Tibial artery (tissue), 4 donors: ENCODE measurements around the gene CDH2.

Experiments
- DNase-seq, 2 donors: peaks; one replicate each; pipeline ENCODE4 v3.0.0-alpha.2; 2019
- H3K27ac ChIP-seq, 2 donors: fragments of 200-600 bp; sonication (generic) in 1 of 2; 1 replicate in 1 of 2; 2 replicates in 1 of 2; pipeline ENCODE4 v1.5.1; 2018 to 2019; ENCODE audit warnings: mild to moderate bottlenecking in 1 of 2
- H3K27me3 ChIP-seq, 2 donors: fragments of 200-600 bp; sonication (generic) in 1 of 2; one replicate each; pipeline versions ENCODE4 v1.5.1 to v1.6.0; 2016 to 2019
- H3K36me3 ChIP-seq, 3 donors: fragments of 200-600 bp; sonication (generic) in 2 of 3; one replicate each; pipeline ENCODE4 v1.5.1; 2016 to 2019; ENCODE audit warnings: mild to moderate bottlenecking in 2 of 3
- H3K4me1 ChIP-seq, 4 donors: fragments of 200-600 bp; sonication (generic) in 2 of 4; 1 replicate in 3 of 4; 2 replicates in 1 of 4; pipeline ENCODE4 v1.5.1; 2016 to 2019
- H3K4me3 ChIP-seq, 2 donors: fragments of 200-600 bp; sonication (generic) in 1 of 2; 1 replicate in 1 of 2; 2 replicates in 1 of 2; pipeline ENCODE4 v1.5.1; 2018 to 2019; ENCODE audit warnings: mild to moderate bottlenecking in 2 of 2
- H3K9me3 ChIP-seq, 3 donors: fragments of 200-600 bp; sonication (generic) in 1 of 3; one replicate each; pipeline ENCODE4 v1.5.1; 2016 to 2019
- CTCF ChIP-seq, 2 experiments: fragments of 200-600 bp in 1 of 2; fragments of 450-650 bp in 1 of 2; IDR thresholded peaks; one replicate each; pipeline ENCODE4 v1.5.1; 2017 to 2019; ENCODE audit warnings: antibody characterized with exemption in 2 of 2, mild to moderate bottlenecking in 1 of 2, moderate library complexity in 1 of 2
- intact Hi-C: fragments of 100-400 bp; cut with DNase I; formaldehyde crosslinking; loops from one replicate; pipeline ENCODE4 v1.15.0; 2023; ENCODE audit warnings: low total_unique reads

Gene CDH2

GRCh38 chr18:27994571-27994970 lies 182.4 kb downstream of the CDH2 start:
- Histone ChIP-seq H3K36me3 (no peaks in the 10 kb centered on the region), H3K9me3 (no peaks in the 10 kb centered on the region), H3K27ac (no peak overlapping the region), H3K4me1 (no peaks in the 10 kb centered on the region), H3K27me3 (no peaks in the 10 kb centered on the region), H3K4me3 (no peak overlapping the region)
- TF ChIP-seq CTCF (IDR thresholded peaks at IDR 0.05) = no peak
- no peak for DNase-seq
- intact Hi-C loops = no loop called here

- no peaks in the 10 kb centered on the region for H3K36me3 ChIP-seq
- H3K9me3 ChIP-seq = no peaks in the 10 kb centered on the region
- no peaks in the 10 kb centered on the region for H3K27me3 ChIP-seq
- no peak for DNase-seq
- no peak overlapping the region for H3K4me3 ChIP-seq
- no peaks in the 10 kb centered on the region for H3K4me1 ChIP-seq
- H3K27ac ChIP-seq = no peak overlapping the region
- intact Hi-C loops = no loop called here
- no peak for TF ChIP-seq CTCF (IDR thresholded peaks at IDR 0.05)
Measured at GRCh38 chr18:27991391-27991790, 185.5 kb downstream of the CDH2 start.

DNA sequence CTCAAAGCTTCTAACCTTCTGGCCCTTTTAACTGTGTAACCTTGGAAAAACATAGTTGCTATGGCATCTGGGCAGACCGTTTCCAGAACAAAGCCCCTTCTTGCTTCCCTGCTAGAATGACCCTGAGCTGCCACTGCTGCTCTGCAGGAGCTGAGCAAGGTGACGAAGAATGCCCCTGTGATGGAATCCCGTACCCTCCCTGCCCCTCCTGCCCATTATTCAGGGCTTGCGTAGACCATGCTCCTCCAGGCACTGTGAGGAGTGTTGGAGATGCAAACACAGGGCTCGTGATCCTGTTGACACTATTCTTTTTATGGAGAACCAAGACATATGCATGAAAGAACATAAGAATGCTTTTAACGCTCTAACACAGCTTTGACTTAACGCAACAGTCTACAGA lies 191.1 kb downstream of the CDH2 start:
- Histone ChIP-seq H3K4me1 (no peaks in the 10 kb centered on the region), H3K9me3 (no peaks in the 10 kb centered on the region), H3K36me3 (no peaks in the 10 kb centered on the region), H3K27me3 (no peaks in the 10 kb centered on the region), H3K4me3 (no peak overlapping the region), H3K27ac (no peak overlapping the region)
- no peak for TF ChIP-seq CTCF (IDR thresholded peaks at IDR 0.05)
- no peak for DNase-seq
- intact Hi-C loops = no loop called here

GRCh38 chr18:27983780-27984179 lies 193.2 kb downstream of the CDH2 start:
- Histone ChIP-seq H3K9me3 (no peaks in the 10 kb centered on the region), H3K4me1 (no peaks in the 10 kb centered on the region), H3K4me3 (no peak overlapping the region), H3K36me3 (no peaks in the 10 kb centered on the region), H3K27ac (no peak overlapping the region), H3K27me3 (no peaks in the 10 kb centered on the region)
- TF ChIP-seq CTCF (IDR thresholded peaks at IDR 0.05) = no peak
- DNase-seq = no peak
- intact Hi-C loops = no loop called here

- Histone ChIP-seq H3K36me3 (no peaks in the 10 kb centered on the region), H3K4me1 (no peaks in the 10 kb centered on the region), H3K27me3 (no peaks in the 10 kb centered on the region), H3K27ac (no peak overlapping the region), H3K4me3 (no peak overlapping the region), H3K9me3 (no peaks in the 10 kb centered on the region)
- DNase-seq = no peak
- intact Hi-C loops = no loop called here
- no peak for TF ChIP-seq CTCF (IDR thresholded peaks at IDR 0.05)
Measured at GRCh38 chr18:27976806-27977408, 200.0 kb downstream of the CDH2 start.

- Histone ChIP-seq H3K36me3 (no peaks in the 10 kb centered on the region), H3K27ac (no peak overlapping the region), H3K27me3 (no peaks in the 10 kb centered on the region), H3K9me3 (no peaks in the 10 kb centered on the region), H3K4me1 (no peaks in the 10 kb centered on the region), H3K4me3 (no peak overlapping the region)
- intact Hi-C loops = no loop called here
- no peak for DNase-seq
- no peak for TF ChIP-seq CTCF (IDR thresholded peaks at IDR 0.05)
Measured at GRCh38 chr18:27970321-27970720, 206.6 kb downstream of the CDH2 start.
